SK-N-SH (cell line): Measurements from ENCODE around the gene PPP1R18. TPM values are rescaled to one million over a fixed set of nuclear protein-coding genes. Genes with fewer than 3 reads are reported as not detected.

Source experiments
- CTCF ChIA-PET: fragments of 300-600, 350-600 bp; formaldehyde crosslinking; extraction: SDS; loops from one replicate; lab custom pipeline; 2021; lab: Yijun Ruan, JAX
- POLR2A ChIA-PET: fragments of 350-600 bp; sonication (Branson Sonifier 250); formaldehyde crosslinking; extraction: SDS; loops from one replicate; lab custom pipeline; 2020; ENCODE audit warnings: antibody characterized with exemption, inconsistent platforms; lab: Yijun Ruan, JAX
- DNase-seq: peaks from one replicate; pipeline ENCODE4 v3.0.0; 2012
- H2AFZ ChIP-seq: fragments of 200-600 bp; sonication (generic); 2 replicates; pipeline ENCODE4 v1.8.1; 2016; ENCODE audit warnings: antibody characterized with exemption, mild to moderate bottlenecking, low read depth
- H3F3A ChIP-seq: fragments of 200-600 bp; sonication (generic); replicated peaks from 2 replicates; pipeline ENCODE3; 2016; ENCODE audit warnings: antibody characterized with exemption, mild to moderate bottlenecking; ENCODE audit not compliant: insufficient read depth
- H3K27ac ChIP-seq, 2 experiments: fragments of 200-500 bp in 1 of 2; fragments of 200-600 bp in 1 of 2; sonication (Bioruptor generic) in 1 of 2; sonication (generic), shearing (Covaris generic) in 1 of 2; 2 replicates each; pipeline versions ENCODE4 v1.5.1 to v1.6.1; 2014 to 2016; ENCODE audit warnings: low read depth in 2 of 2, inconsistent platforms in 1 of 2, low read length in 1 of 2, mild to moderate bottlenecking in 1 of 2, mixed read lengths in 1 of 2
- H3K27me3 ChIP-seq: fragments of 200-600 bp; sonication (generic), shearing (Covaris generic); 2 replicates; pipeline ENCODE4 v1.6.1; 2016; ENCODE audit warnings: mixed run types; ENCODE audit not compliant: insufficient read depth
- H3K36me3 ChIP-seq, 2 experiments: fragments of 200-500 bp in 1 of 2; fragments of 200-600 bp in 1 of 2; sonication (Bioruptor generic) in 1 of 2; sonication (generic) in 1 of 2; replicated peaks in 1 of 2; 2 replicates each; pipeline versions ENCODE3 to v1.5.1; 2014 to 2016; ENCODE audit warnings: low read length in 1 of 2, mild to moderate bottlenecking in 1 of 2; ENCODE audit not compliant: insufficient read depth in 2 of 2, control insufficient read depth in 1 of 2
- H3K4me1 ChIP-seq, 2 experiments: fragments of 200-500 bp in 1 of 2; fragments of 200-600 bp in 1 of 2; sonication (Bioruptor generic) in 1 of 2; sonication (generic), shearing (Covaris generic) in 1 of 2; 2 replicates each; pipeline versions ENCODE4 v1.5.1 to v1.6.1; 2014 to 2016; ENCODE audit warnings: low read depth in 1 of 2, low read length in 1 of 2, mixed run types in 1 of 2; ENCODE audit not compliant: insufficient read depth in 2 of 2, control insufficient read depth in 1 of 2
- H3K4me2 ChIP-seq: fragments of 200-600 bp; sonication (generic), shearing (Covaris generic); 2 replicates; pipeline ENCODE4 v1.6.1; 2017; ENCODE audit warnings: mixed run types
- H3K4me3 ChIP-seq, 2 experiments: fragments of 200-500 bp in 1 of 2; fragments of 200-600 bp in 1 of 2; sonication (Bioruptor generic) in 1 of 2; sonication (generic), shearing (Covaris generic) in 1 of 2; 2 replicates each; pipeline versions ENCODE4 v1.5.1 to v1.8.1; 2014 to 2016; ENCODE audit warnings: low read depth in 2 of 2, inconsistent platforms in 1 of 2, low read length in 1 of 2, mild to moderate bottlenecking in 1 of 2, mixed read lengths in 1 of 2, moderate library complexity in 1 of 2
- H3K79me2 ChIP-seq: fragments of 200-600 bp; sonication (generic); 2 replicates; pipeline ENCODE4 v1.8.1; 2017; ENCODE audit warnings: mild to moderate bottlenecking; ENCODE audit not compliant: insufficient read depth
- H3K9ac ChIP-seq: fragments of 200-600 bp; sonication (generic); 2 replicates; pipeline ENCODE4 v1.6.1; 2017; ENCODE audit warnings: mixed run types
- H3K9me2 ChIP-seq: fragments of 200-600 bp; sonication (generic); 2 replicates; pipeline ENCODE4 v1.6.1; 2017; ENCODE audit warnings: mixed run types
- H3K9me3 ChIP-seq: fragments of 200-600 bp; sonication (generic); 2 replicates; pipeline ENCODE4 v1.6.1; 2017; ENCODE audit warnings: mixed run types, mild to moderate bottlenecking, moderate library complexity
- H4K20me1 ChIP-seq: fragments of 200-600 bp; sonication (generic); 2 replicates; pipeline ENCODE4 v1.6.1; 2017; ENCODE audit warnings: mild to moderate bottlenecking, mixed run types; ENCODE audit not compliant: insufficient read depth
- CHD2 ChIP-seq: fragments of 150-350 bp; IDR thresholded peaks from 2 replicates; pipeline ENCODE4 v1.6.1; 2018; ENCODE audit warnings: low read length; ENCODE audit not compliant: partially characterized antibody
- ELF1 ChIP-seq: IDR thresholded peaks from 2 replicates; pipeline ENCODE4 v1.4.0; 2012
- FOSL2 ChIP-seq: IDR thresholded peaks from 2 replicates; pipeline ENCODE4 v1.4.0; 2012; ENCODE audit warnings: low read depth, mild to moderate bottlenecking, moderate library complexity, borderline replicate concordance
- GABPA ChIP-seq: IDR thresholded peaks from 2 replicates; pipeline ENCODE4 v1.4.0; 2012; ENCODE audit warnings: low read depth, mild to moderate bottlenecking
- IRF3 ChIP-seq: fragments of 150-350 bp; IDR thresholded peaks from 2 replicates; pipeline ENCODE4 v1.6.1; 2016; ENCODE audit warnings: mild to moderate bottlenecking, low read depth, low read length
- JUND ChIP-seq: IDR thresholded peaks from 2 replicates; pipeline ENCODE4 v1.4.0; 2012
- MAX ChIP-seq: IDR thresholded peaks from 2 replicates; pipeline ENCODE4 v1.4.0; 2012; ENCODE audit warnings: low read depth
- NFIC ChIP-seq: IDR thresholded peaks from 2 replicates; pipeline ENCODE4 v1.4.0; 2012; ENCODE audit warnings: borderline replicate concordance
- PBX3 ChIP-seq: IDR thresholded peaks from 2 replicates; pipeline ENCODE4; 2012
- RCOR1 ChIP-seq: fragments of 150-350 bp; IDR thresholded peaks from 2 replicates; pipeline ENCODE4 v1.6.1; 2017; ENCODE audit warnings: antibody characterized with exemption, low read length
- RFX5 ChIP-seq: IDR thresholded peaks from 2 replicates; pipeline ENCODE4 v1.6.1; 2012; ENCODE audit warnings: mild to moderate bottlenecking, improper control_type of control experiment, low read length
- RXRA ChIP-seq: IDR thresholded peaks from 2 replicates; pipeline ENCODE4 v1.4.0; 2012; ENCODE audit warnings: low read depth, mild to moderate bottlenecking, borderline replicate concordance
- SIN3A ChIP-seq: IDR thresholded peaks from 2 replicates; pipeline ENCODE4 v1.6.1; 2012; ENCODE audit warnings: low read depth, mild to moderate bottlenecking, low read length, moderate library complexity, borderline replicate concordance
- TAF1 ChIP-seq: IDR thresholded peaks from 2 replicates; pipeline ENCODE4 v1.6.1; 2012; ENCODE audit warnings: low read depth, mild to moderate bottlenecking, low read length, moderate library complexity, borderline replicate concordance
- TEAD4 ChIP-seq: IDR thresholded peaks from 2 replicates; pipeline ENCODE4 v1.4.0; 2012; ENCODE audit warnings: mild to moderate bottlenecking, borderline replicate concordance; ENCODE audit not compliant: insufficient read depth
- USF2 ChIP-seq: fragments of 150-350 bp; IDR thresholded peaks from 2 replicates; pipeline ENCODE4 v1.6.1; 2017; ENCODE audit warnings: antibody characterized with exemption, low read length, low read depth, borderline replicate concordance
- YY1 ChIP-seq: IDR thresholded peaks from 2 replicates; pipeline ENCODE4 v1.4.0; 2012; ENCODE audit warnings: low read depth, mild to moderate bottlenecking
- WGBS: methylation state at CpG from one replicate; pipeline ENCODE4 v1.1.6; 2017; ENCODE audit warnings: low lambda C conversion rate; 5-methylcytosine and 5-hydroxymethylcytosine counted together
- polyA plus RNA-seq, 3 experiments: library from polyadenylated mRNA; depleted of rRNA; stranded (reverse); fragments of >200 nt; gene quantifications; 2 replicates each; pipeline ENCODE4 v1.2.3, GENCODE V29; 2012
- TF ChIP-seq, protein P1 (sequence below): IDR thresholded peaks from 2 replicates; pipeline ENCODE4 v1.4.0; 2012; ENCODE audit warnings: low read depth, borderline replicate concordance
- TF ChIP-seq, protein P2 (sequence below): IDR thresholded peaks from 2 replicates; pipeline ENCODE4 v1.4.0; 2012; ENCODE audit warnings: low read depth, borderline replicate concordance

The PPP1R18 gene
- polyA plus RNA-seq, 1 of the 3 experiments (the other 2 are of a cell fraction), result 73.2 TPM

GRCh38 chr6:30689022-30689865 is 2.8 kb upstream of the PPP1R18 start:
- peak overlapping the region in 1 of 2 experiments; percentile 86; a peak in 2 of 4 replicates for H3K4me3 ChIP-seq
- H3K27ac ChIP-seq, result no peak overlapping the region; a peak in 1 of 4 replicates
- peaks cover 0 to 5% of the 10 kb centered on the region in 2 experiments for H3K36me3 ChIP-seq
- 94% methylated on average over 9 of the region's 11 CpGs for WGBS
- H3K9me3 ChIP-seq, result no peaks in the 10 kb centered on the region
- peaks cover 17 to 46% of the 10 kb centered on the region in 2 experiments; a peak in 2 of 4 replicates for H3K4me1 ChIP-seq
- H3F3A ChIP-seq, result no peaks in the 10 kb centered on the region
- peaks cover 62% of the 10 kb centered on the region for H3K79me2 ChIP-seq
- H2AFZ ChIP-seq, result no peak overlapping the region
- no peak for TF ChIP-seq RCOR1
- no peak for TF ChIP-seq FOSL2
- no peak for TF ChIP-seq IRF3
- TF ChIP-seq NFIC, result no peak
- no peak for TF ChIP-seq YY1
- TF ChIP-seq JUND, result no peak
- TF ChIP-seq GABPA, result no peak
- no peak for TF ChIP-seq TEAD4
- no peak for TF ChIP-seq RFX5
- TF ChIP-seq MAX, result no peak
- no peak for TF ChIP-seq TAF1
- no peak for TF ChIP-seq PBX3
- TF ChIP-seq, protein P1, sequence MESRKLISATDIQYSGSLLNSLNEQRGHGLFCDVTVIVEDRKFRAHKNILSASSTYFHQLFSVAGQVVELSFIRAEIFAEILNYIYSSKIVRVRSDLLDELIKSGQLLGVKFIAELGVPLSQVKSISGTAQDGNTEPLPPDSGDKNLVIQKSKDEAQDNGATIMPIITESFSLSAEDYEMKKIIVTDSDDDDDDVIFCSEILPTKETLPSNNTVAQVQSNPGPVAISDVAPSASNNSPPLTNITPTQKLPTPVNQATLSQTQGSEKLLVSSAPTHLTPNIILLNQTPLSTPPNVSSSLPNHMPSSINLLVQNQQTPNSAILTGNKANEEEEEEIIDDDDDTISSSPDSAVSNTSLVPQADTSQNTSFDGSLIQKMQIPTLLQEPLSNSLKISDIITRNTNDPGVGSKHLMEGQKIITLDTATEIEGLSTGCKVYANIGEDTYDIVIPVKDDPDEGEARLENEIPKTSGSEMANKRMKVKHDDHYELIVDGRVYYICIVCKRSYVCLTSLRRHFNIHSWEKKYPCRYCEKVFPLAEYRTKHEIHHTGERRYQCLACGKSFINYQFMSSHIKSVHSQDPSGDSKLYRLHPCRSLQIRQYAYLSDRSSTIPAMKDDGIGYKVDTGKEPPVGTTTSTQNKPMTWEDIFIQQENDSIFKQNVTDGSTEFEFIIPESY, result no peak
- no peak for TF ChIP-seq USF2
- TF ChIP-seq, protein P2, sequence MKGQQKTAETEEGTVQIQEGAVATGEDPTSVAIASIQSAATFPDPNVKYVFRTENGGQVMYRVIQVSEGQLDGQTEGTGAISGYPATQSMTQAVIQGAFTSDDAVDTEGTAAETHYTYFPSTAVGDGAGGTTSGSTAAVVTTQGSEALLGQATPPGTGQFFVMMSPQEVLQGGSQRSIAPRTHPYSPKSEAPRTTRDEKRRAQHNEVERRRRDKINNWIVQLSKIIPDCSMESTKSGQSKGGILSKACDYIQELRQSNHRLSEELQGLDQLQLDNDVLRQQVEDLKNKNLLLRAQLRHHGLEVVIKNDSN, result no peak
- TF ChIP-seq SIN3A, result no peak
- TF ChIP-seq RXRA, result no peak
- TF ChIP-seq ELF1, result no peak
- no peak for TF ChIP-seq CHD2
- no peaks in the 10 kb centered on the region for H3K27me3 ChIP-seq
- CTCF ChIA-PET, result interaction anchor here (1.0 to 29.8 kb wide), 5 partner anchors 9 to 34 kb away, joined by 3 to 838 read pairs (median 5); partner anchors contain the start of genes DHX16, FLOT1, MDC1 and TUBB
- no peak for DNase-seq
- H3K4me2 ChIP-seq, result peak overlapping the region; percentile 98
- no peaks in the 10 kb centered on the region for H3K9me2 ChIP-seq
- POLR2A ChIA-PET, result no interaction called here
- peak overlapping the region; percentile 74; the same call in 1 of the 2 replicates for H3K9ac ChIP-seq
- H4K20me1 ChIP-seq, result no peaks in the 10 kb centered on the region; the same call in 1 of the 2 replicates
